Fibroblast of peridontal ligament (primary cell): Measurements from ENCODE around the gene TRDN.
A peak's percentile ranks its signal among the peaks of the same experiment; 100 is the strongest.
"Not testable (repeated sequence)": the region's sequence is repeated elsewhere in the genome, so short reads cannot be mapped to it uniquely, and the experiment has no call there.

Source experiments
- DNase-seq: peaks from one replicate; pipeline ENCODE4 v3.0.0-alpha.2; 2010; ENCODE audit errors: extremely low read depth

TRDN gene

DNA sequence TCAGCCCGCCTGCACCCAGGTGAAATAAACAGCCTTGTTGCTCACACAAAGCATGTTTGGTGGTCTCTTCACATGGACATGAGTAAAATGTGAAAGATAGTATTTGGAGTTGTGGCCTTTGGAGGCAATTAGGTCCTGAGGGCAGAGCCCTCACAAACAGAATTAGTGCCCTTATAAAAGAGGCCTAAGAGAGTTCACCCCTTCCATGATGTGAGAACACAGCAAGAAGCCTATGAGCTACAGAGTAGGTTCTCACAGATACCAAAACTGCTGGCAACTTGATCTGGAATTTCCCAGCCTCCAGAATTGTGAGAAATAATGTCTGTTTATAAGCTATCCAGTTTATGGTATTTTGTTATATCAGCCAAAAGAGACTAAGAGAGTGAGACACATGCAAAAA, 74.5 kb downstream of the TRDN start:
- no peak for DNase-seq

DNA sequence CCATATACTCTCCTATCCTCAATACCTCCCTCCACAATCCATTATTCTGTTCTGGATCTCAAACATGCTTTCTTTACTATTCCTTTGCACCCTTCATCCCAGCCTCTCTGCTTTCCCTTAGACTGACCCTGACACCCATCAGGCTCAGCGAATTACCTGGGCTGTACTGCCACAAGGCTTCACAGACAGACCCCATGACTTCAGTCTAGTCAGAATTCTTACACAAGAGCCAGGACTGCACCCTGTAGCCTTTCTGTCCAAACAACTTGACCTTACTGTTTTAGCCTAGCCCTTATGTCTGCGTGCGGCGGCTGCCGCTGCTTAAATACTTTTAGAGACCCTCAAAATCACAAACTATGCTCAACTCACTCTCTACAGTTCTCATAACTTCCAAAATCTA, 76.9 kb downstream of the TRDN start:
- not testable (repeated sequence) for DNase-seq

DNA sequence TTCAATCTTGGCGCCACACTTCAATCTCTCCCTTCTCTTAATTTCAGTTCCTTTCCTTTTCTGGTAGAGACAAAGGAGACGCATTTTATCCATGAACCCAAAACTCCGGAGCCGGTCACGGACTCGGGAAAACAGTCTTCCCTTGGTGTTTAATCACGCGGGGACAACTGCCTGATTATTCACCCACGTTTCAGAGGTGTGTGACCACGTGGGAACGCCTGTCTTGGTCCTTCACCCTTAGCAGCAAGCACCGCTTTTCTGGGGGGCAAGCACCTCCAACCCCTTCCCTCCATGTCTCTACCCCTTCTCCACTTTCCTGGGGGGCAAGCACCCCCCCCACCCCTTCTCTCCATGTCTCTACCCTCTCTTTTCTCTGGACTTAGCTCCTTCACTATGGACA, 79.3 kb downstream of the TRDN start:
- DNase-seq, result not testable (repeated sequence)

DNA sequence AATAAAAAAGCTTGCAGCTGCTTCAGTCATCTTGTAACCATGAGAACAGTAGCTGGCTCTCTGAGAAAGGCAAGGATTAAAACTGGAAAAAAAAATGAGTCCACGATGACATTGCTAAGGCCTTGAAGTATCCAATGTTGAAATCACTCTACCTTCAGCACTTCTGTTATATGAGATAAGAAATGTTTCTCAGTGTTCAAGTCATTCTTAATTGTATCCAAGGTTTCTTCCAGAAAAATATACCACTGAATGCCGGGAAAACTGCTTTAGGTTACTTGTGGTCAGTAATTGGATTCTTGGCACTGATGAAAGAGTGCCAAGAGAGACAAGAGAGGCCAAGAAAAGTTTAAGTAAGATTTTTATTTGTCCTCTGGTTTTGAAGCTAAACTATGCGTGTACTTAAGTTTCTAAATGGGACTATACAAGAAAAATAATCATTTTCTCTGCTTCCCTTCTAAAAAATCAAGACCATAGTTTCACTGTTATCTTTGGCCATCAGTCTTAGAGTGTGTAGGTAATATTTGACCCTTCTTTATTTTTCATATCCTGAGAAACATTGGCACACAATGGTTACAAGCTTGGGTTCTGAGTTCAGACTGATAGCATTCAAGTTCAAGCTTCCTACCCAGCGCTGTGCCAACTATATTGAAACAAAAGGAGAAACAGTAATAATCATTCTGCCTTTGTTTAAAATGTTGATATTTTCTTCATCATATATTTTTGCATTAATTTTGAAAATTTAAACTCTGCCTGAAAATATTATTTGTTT, 84.6 kb downstream of the TRDN start:
- peak; percentile 8 for DNase-seq

DNA sequence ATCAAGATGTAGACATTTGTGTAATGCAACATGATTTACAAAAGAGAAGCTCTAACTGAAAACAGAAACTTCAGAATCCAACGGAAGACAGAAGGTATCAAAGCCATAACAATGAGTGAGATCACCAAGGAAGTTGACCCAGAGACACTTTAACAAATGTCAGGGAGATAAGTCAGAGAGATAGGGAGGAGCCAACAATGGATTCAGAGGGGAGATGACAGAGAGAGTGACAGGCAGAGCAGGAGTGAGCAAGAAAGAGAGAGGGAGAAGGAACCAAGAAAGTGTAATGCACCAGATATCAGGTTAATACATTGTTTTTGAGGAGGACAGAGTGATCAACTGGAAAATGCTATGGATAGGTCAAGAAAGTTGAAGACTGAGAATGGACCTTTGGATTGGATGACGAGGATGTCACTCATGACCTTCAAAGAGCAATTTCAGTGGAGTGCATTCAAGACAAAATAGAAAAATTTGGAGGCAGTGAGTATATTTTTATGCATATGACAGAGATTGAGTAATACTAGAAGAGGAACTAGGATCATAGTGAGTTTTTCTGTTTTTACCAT, 86.6 kb downstream of the TRDN start:
- no peak for DNase-seq

DNA sequence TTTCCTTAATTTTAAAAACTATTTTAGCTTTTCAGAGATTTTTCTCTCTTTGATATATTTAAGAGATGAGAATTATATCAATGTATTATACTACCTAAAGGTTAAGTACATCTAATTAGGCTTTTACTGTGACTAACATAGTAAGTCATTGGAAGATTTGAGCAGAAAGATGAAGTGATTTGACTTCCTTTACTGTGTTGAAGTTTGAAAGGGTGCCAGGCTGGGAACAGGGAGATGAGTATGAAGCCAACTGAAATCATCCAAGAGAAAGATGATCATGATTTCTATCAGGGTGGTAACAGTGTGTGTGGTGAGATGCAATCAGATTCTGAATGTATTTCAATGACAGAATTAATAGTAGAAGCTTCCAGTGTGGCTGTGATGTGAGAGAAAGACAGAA, 87.3 kb downstream of the TRDN start:
- no peak for DNase-seq

DNA sequence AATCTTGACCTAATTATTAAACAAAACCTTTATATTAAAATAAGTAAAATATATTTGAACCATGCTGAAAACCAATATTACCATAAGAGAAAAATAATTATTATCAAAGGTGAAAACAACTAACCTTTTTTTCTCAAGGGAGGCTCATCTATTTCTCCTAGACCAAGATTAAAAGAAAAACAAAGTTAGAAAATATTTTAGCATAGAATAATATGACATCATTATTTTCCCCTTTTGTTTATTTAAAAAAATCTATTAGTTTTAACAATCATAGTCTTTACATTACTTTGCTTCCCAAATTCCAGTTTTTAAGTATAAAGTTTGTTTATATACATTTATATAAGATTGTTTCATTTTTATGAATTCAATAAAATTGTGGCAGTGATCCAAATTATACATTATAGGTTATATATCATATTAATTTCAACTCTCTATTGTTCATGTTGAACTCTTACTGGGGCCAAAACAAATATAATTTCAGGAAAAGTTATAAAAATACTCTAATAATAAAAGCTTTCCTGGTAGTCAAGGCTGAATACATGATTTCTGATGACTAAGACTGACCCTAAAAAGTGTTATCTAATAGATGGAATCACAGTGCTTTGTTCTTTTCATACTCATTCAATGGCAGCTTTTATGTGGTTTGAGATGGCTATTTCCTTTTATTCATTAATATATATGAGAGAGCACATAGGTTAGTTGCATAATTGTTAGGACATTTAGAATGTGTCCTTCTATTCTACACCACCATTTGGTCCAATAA, 89.4 kb downstream of the TRDN start:
- no peak for DNase-seq

DNA sequence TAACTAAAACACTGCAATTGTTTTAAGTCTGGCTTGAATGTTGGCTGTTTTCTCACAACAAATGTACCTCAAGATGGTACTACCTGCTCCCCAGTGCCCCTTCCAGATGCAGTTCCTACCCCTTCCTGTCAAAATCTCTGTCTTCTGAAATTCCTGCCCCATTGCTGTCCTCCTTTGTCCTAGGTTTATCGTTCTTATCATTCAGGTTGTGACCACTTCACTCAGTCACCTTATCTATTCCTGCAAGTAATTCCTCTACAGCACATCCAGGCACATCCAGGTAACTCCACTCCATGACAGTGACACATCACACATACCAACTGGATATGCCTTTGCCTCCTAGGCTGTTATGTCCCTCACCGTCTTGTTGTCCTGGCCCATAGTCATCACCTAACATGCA, 90.2 kb downstream of the TRDN start:
- DNase-seq, result no peak

DNA sequence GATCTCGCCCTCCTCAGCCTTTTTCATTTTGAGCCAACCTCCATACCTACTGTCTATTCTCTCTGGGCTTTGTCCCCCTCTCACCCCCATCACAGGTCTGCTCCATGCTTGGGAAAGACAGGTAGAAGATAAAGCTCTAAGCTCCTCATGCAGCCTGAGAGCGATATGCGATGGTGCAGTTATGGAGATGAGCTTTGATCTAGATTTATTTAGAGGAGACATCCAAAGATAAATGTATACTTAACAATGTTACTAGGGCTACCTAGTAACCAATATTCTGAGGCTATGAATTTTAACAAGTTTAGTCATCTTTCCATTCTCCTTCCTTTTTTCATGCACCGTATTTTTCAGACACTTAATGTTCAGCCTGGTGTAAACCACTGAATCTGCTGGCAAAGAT, 95.3 kb downstream of the TRDN start:
- no peak for DNase-seq

DNA sequence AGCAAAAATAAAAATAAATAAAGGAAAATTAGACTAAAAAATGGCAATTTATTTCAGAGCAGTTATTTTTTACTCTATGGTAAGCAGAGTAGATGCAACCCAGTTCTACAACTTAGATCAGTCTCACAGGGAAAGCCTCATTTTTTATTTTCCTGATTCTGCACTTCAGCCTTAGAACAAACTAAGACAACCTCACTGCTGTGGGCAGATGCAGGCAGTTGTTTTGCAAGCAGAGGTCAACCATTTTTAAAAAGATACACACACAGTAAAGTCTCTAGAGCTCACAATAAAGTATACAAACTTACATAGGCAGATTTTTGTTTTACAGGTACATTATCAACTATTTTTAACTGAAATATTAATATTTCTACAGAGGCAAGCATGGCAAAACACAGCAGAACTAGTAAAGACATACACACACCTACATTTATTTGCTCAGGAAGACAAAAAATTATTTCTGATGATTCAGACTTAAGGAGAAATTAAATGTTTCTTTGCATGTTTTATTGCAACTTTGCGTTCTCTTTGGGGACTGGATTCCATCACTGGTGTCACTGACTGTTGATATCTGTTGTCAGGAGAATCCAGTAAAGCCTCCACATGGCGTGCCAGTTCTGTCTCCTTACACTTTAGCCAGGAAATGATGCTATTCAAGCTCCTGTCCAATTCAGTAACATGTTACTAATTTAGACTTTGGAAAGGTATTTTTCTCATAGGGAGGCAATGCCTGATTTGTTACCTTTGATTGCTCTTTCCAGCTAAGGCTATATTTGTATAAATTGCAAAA, 102.7 kb downstream of the TRDN start:
- DNase-seq, result no peak

DNA sequence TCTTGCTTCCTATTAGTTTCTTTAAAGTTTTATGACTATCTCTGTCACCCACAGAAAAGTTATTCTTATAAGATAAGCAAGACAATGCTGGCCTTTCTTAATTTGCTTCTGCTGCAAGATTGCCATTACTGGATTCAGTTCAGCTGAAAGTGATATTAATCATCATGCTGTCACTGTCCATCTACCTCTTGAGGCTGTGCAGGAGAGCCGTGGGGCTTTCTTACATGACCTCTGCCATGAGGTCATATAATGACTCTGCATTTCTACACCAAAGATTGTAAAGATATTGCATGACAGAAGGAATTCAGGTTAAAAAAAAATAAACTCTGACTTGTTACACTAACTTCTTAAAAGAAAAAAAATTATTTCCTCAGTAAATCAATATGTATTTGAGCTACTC, 106.9 kb downstream of the TRDN start:
- DNase-seq, result no peak

DNA sequence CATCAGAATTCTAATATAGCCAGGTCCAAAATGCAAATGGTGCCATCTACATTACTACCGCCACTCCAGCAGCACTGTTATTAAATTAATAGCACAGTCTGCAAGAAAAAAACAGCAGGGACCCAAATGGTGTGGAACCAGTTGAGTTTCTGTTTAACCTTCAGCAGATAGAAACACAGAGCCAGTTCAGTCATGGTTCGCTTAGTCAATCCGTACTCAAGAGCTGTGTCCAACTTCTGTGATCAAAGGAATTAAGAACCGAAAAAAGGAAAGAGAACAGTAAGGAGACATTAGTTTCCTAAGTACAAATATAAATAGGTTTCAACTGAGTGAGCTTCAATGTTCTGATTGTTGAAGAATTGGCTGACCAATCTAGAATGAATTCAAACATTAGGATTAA, 107.7 kb downstream of the TRDN start:
- DNase-seq, result no peak

DNA sequence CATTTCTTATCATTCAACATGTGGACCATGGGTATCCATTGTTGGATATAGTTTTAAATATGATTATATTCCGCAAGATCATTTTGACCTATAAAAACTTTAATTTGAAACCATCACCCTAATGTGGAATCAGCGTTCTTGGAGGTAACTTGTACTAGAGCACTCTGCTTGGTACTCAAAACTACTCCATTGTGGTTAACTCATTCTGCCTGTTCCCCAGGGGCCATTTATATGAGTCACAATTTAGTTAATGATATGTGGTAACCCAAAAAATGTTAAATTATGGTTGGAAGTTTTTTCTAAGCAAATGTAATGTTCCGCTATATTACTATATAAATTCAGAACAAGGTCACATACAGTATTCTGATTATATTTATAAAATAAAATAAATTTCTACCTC, 109.3 kb downstream of the TRDN start:
- DNase-seq, result peak; percentile 27

DNA sequence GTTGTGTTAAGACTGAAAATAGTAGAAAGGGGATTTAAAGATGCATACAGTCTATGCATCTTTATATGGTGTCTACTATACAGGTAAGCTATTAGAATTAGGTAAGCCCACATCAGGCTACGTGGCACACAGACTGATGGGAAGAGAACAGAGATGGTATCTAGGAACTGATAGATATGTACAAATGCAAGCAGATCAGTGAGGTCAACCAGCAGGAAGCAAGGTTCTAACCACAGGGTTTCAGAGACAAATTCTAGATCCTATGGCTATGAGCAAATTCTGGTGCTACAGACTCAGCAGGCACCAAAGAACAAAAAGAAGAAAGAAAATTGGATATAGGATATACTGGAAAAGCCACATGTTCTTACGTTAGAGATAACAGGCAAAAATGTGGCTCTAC, 110.6 kb downstream of the TRDN start:
- DNase-seq, result no peak

DNA sequence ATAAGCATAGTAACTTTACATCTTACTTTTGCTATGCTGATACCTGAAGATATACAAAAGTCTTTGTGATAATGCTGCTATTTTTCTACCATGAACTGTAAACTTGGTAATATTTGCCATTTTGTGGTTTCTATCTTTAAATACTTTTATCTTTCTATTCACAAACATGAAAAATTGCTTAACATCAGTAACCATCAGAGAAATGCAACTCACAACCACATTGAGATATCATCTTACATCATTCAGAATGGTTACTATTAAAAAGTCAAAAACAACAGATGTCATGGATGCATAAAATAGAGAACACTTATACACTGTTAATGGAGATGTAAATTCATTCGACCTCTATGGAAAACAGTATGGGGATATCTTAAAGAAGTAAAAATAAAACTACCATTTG, 112.0 kb downstream of the TRDN start:
- DNase-seq, result peak; percentile 8

DNA sequence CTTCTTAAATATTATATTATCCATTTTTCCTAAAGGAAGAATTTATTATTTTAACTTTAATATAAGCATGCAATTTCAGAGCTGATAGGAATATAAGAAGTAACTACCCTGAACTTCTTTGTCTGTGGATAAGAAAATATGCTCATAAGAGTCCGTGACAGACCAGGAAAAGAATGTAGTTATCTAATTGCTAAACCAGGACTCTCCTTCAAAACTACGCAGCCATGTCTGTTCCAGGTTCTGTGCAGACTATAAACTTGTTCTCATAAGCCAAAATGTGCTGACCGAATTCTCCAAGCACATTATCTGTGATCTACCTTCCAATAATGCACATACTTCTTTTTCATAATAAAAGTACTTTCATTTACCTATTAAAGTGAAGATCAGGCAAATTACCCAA, 116.5 kb downstream of the TRDN start:
- DNase-seq, result no peak

DNA sequence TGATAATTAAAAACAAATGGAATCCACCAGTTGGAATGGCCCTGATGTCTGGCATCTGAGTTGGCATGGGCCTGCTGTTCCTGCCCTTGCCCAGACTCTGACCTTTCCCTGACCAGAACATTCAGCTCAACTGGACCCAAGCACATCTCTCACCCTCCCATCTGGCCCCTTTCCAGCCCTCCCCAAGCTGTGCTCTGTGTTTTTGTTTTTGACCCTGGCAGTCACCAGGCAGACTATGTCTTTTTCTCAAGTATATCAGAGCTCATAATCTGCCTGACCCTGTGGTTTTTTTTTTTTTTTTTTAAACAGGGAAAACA, 117.6 kb downstream of the TRDN start:
- DNase-seq, result no peak

DNA sequence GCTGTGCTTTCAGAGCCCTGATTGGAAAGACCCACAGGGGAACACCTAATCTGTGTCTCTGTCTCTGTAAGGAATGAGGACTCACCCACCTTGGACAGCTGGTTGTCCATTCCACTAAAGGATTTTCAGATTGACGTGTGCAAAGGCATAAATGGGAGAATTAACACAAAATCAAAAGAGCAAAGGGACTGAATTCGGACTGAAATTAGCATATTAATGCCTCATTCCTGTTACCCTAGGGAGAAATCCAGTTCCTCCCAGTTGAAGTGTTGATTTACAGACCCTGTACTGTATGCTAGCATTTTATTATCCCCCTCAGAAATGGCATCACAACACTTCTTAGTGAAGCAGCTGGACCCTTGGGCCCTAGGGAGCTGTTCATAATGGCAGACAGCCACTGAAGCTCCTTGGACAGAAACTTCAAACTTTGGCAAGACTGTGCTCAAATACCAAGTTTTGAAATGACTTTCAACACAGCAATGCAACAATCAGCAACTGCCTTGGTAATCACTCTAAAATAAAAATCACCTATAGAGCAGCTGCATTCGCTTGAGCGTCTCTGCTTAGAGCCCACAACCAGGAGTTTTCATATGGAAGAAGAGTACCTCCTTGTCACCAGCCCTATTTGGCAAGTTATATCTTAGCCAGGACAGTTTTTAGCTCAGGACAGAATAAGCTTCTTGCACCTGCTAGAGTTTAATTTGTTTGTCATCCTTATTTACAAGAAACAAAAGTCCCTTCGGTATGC, 118.1 kb downstream of the TRDN start:
- no peak for DNase-seq

DNA sequence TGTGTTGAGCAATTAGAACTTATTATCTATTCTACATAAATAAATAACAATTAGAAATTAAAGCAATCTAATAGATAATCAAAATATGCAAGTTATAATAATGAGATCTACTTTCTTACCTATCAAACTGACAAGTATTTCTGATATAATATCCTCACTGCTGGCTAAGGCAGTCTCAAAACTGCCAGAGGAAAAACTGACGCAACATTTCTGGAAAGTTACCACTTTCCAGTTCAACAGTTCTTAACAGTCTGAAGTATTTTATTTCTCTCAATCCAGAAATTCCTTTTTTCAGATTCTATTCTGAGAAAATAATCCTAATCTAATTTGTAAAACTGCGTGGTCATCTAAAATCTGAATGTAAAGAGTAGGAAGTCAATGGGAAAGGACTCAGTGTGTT, 121.0 kb downstream of the TRDN start:
- peak; percentile 1 for DNase-seq

DNA sequence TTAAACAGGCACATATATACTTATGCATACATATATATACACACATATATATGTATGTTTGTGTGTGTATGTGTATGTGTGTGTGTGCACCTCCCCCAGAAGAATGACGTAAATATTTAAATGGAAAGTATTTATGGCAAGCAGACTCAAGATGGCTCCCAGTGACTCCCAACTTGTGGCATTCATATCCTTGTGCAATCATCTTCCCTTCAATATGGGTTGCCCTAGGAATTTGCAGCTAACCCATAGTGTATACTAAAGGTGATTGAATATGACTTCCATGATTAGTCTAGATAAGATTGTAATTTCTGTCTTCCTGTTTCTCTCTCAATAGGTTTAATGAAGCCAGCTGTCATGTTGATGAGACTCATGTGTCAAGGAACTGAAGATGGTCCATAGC, 127.6 kb downstream of the TRDN start:
- no peak for DNase-seq

DNA sequence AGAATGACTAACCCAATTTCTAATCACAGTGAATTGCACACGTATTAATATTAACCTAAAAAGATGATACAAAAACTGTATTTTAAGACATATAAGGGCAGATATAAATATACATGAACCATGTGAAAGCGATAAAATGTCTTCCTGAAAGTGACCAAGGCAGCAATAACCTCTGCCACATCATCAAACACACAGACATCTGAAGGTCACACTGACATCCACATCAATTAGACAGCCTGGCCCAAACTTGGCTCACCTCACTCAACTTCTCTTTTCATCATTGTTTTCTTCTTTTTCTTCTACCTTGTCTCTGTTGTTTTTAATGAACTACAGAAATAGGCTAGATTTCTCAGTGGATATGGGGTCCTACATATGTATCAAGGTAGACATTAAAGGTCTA, 128.5 kb downstream of the TRDN start:
- no peak for DNase-seq

DNA sequence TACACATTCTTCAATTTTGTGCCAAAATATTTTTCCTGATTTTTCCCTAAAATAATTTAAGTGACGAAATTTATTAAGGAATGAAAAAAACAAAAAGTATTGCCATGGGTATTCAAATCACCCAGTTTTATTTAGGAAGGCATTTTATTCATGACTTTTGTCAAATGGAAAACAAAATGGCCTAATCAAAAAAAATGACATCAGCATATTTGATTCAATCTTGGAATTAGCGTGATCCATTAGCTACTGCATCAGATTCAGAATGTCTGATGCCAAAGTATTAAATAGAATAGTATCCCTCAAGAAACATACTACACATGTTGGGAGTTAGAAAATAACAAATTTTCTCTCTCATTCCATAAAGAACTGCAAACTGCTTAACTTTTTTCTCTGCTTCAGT, 129.2 kb downstream of the TRDN start:
- no peak for DNase-seq
